ENCODE data around the gene MT1X.
A peak's percentile ranks its signal among the peaks of the same experiment; 100 is the strongest.

DNA sequence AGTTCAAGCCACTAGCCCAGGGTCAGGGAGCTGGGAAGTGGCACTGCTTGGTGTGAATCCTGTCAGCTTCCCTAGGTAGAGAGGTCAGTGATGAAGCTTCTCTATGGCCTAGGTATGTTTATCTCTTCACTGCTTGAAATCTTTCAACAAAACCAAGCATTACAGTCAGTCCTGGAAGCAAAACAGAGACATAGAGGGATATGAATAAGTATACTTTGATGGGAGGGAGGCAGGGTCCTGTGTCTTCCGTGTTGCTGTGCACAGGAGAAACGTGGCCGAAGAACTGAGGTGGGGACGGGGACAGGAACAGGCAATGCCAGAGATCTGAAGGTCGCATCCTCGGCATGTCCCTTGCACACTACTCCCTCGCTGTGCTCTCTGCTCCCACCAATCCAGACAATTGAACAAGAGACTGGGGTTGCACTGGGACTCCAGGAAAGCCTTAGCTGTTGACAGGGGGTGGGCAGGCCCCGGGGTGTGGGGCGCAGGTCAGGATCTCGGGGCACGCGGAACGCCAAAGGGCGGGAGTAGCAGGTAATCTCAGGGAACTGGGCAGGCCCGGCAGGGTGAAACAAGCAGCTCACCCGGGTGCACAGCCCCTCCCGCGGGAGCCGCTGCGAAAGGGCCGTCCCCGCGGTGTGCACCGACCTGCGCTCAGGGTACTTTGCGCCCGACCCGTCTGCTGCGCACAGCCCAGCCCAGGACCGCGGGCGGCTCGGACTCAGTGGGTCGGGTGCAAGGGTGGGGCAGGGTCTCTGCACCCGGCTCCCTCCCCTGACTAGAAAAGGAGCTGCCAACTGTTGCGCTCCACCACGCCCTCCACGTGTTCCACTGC lies 13.0 kb upstream of the MT1X start, which contains the start of gene MT1H:
- TF ChIP-seq POLR2A (IDR thresholded peaks at IDR 0.05), result peak in 1 of 2 donors; percentile 61
- TF ChIP-seq, protein P1, sequence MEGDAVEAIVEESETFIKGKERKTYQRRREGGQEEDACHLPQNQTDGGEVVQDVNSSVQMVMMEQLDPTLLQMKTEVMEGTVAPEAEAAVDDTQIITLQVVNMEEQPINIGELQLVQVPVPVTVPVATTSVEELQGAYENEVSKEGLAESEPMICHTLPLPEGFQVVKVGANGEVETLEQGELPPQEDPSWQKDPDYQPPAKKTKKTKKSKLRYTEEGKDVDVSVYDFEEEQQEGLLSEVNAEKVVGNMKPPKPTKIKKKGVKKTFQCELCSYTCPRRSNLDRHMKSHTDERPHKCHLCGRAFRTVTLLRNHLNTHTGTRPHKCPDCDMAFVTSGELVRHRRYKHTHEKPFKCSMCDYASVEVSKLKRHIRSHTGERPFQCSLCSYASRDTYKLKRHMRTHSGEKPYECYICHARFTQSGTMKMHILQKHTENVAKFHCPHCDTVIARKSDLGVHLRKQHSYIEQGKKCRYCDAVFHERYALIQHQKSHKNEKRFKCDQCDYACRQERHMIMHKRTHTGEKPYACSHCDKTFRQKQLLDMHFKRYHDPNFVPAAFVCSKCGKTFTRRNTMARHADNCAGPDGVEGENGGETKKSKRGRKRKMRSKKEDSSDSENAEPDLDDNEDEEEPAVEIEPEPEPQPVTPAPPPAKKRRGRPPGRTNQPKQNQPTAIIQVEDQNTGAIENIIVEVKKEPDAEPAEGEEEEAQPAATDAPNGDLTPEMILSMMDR (IDR thresholded peaks at IDR 0.05), result no peak

Data from thyroid gland (tissue), 4 donors.